CD4-positive, alpha-beta T cell treated with Interleukin-6 for 4 hours (primary cell): Measurements from ENCODE around the gene XIRP2.
"Not testable (repeated sequence)": the region's sequence is repeated elsewhere in the genome, so short reads cannot be mapped to it uniquely, and the experiment has no call there.

Experiments
- DNase-seq: peaks from one replicate; pipeline ENCODE4 v3.0.0-alpha.2; 2020; ENCODE audit warnings: mixed read lengths

Gene XIRP2

GRCh38 chr2:167212014-167212648 lies 323.9 kb downstream of the XIRP2 start:
- DNase-seq = no peak

GRCh38 chr2:167215595-167215994 lies 327.3 kb downstream of the XIRP2 start:
- DNase-seq = no peak

DNA sequence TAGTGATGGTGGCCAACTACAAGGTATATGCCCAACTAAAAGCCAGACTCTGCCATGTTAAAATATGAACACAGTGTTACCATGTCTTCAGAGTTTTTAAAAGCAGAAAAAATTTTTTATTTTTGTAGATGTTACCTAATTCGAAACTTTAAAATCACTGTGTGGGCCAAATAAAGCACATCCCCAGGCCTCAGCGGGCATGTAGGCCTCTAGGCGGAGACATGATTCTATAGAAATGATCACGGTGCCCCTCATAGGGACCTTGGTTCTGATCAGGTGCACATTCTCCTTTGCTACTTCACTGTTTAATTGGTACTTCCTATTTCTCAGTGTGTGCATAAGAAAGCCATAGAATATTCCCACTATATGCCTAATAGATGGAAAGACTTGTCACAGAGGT lies 349.2 kb downstream of the XIRP2 start:
- DNase-seq = no peak

DNA sequence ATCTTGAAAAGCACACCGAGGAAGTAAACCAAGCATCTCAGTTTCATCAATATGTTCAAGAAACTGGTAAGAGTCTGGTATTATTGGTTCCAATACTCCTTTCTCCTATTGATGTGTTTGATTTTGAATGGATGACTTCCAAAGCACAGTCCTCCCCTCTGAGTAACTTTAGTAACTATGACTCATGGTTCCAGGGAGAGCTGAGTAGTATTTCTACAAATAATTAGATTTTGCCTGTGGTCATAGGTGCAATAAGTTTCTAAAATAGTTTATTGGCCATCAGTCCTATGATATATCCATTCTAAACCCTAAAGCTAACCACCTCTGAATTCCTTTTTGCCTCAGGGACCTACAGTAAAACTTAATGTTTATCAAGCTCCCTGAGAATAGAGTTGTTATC lies 352.4 kb downstream of the XIRP2 start:
- DNase-seq = no peak

- no peak for DNase-seq
Observed at GRCh38 chr2:167249197-167249596, 360.9 kb downstream of the XIRP2 start.

DNA sequence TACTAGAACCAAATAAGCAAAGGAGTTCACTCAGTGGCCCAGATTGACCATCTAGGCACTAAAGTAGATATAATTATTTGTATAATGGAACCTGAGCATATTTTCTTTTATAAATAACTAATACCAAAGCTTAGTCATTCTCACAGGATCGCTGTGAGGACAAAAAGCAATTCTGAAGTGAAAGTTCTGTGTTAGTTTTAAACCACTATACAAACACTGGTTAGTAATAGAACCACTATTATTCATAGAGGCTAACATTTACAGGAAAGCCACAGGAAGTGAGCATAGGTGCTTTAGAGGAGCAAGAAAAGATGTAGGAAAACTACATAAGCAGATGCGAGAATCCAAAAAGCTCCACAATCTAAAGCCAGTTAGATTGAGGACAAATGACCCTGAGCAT lies 364.7 kb downstream of the XIRP2 start:
- DNase-seq = no peak

DNA sequence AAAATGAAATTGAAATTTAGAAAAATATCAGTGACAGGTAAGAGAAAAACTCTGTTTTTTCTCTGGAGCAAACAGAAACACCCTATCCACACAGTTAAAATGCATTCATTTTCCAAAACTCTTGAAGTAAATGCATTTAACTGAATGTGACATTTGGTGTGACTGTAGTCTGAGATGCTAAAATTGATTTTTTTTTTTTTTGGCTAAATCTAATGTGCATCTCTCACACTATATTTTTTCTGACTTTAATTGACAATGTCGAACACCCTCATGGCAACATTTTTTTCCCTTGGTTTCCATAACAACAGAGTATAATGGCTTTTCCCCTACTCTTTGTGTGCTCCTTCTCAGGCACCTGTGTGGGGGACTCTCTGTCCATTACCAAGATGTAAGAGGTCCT lies 366.4 kb downstream of the XIRP2 start:
- no peak for DNase-seq

- no peak for DNase-seq
Observed at GRCh38 chr2:167258712-167259111, 370.4 kb downstream of the XIRP2 start.

- no peak for DNase-seq
Observed at GRCh38 chr2:167264380-167264779, 376.1 kb downstream of the XIRP2 start.

DNA sequence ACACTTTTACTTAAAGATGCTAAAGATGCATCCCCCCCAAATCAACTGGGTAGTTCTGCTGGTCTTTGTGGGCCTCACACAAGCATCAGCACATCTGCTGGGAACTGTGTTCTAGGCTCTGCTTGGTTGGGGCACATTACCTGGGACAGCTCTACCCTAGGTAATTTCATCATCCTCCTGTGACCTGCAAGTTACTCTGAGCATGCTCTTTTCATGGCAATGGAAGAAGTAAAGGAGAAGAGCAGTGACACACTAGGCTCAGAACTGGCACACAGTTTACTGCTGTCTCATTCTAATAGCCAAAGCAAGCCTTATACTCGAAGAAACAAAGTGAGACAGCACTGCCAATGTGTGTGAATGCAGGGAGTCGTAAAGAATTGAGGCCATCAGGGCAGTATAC lies 376.7 kb downstream of the XIRP2 start:
- DNase-seq = no peak

DNA sequence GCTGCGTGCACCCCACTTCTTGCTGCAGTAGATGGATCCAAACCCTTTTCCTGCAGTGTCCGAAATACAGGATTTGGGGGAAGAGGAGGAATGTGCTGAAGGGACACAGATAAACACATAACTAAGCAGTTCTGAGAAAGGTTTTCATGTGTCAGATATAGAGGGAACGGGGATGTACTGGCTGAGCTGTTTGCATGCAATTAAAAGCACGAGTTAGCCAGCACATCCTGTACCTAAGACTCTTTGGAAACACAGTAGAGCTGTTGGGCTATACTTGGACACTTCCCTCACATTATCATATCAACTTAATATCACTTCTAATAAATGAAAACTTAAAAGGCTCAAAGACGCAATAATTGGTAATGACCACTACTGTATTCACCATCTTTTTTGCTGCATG lies 377.4 kb downstream of the XIRP2 start:
- no peak for DNase-seq

GRCh38 chr2:167268245-167268644 lies 380.0 kb downstream of the XIRP2 start:
- not testable (repeated sequence) for DNase-seq

DNA sequence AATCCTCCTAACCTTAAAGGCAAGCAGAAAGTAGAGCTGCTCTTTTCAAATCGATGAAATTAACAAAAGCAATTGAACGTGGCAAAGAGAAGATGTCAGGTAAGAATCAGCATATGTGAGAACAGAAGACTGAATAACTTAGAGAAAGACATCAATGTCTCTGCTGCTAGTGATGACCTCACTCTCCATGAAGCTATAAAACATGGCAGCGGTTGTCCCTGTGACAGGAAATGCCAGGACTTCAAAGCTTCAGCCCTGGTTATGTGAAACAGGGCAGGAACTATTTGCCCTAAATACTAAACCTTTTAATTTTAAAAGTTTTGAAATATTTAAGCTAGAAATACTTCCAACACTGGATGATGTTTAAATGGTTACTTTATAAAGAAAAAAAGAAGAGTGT lies 383.7 kb downstream of the XIRP2 start:
- DNase-seq = no peak

GRCh38 chr2:167275046-167275445 lies 386.8 kb downstream of the XIRP2 start:
- DNase-seq = no peak

DNA sequence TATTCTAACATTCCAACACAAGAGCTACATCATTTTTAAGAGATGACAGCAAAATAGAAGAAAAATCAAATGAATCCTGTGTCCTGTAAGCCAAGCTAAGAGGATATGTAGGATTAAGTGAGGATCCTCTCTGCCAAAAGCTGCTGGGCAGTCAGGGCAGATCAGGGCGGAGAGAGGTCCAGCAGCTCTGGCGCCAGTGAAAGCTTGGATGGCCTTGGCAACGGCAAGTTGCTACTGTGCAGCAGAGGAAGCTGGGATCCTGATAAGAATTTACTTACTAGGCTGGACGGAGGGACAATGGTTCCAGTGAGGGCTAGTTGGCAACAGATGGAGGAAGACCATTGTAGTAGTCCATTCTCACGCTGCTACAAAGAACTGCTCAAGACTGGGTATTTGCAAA lies 391.5 kb downstream of the XIRP2 start:
- no peak for DNase-seq

- no peak for DNase-seq
Observed at GRCh38 chr2:167287212-167287611, 398.9 kb downstream of the XIRP2 start.

GRCh38 chr2:167289651-167290410 lies 401.6 kb downstream of the XIRP2 start:
- no peak for DNase-seq

- DNase-seq = peak; percentile 26
Observed at GRCh38 chr2:167292430-167293171, 404.3 kb downstream of the XIRP2 start, which contains the start of gene B3GALT1. TSS of gene B3GALT1 (plus strand) at chr2:167293001.

DNA sequence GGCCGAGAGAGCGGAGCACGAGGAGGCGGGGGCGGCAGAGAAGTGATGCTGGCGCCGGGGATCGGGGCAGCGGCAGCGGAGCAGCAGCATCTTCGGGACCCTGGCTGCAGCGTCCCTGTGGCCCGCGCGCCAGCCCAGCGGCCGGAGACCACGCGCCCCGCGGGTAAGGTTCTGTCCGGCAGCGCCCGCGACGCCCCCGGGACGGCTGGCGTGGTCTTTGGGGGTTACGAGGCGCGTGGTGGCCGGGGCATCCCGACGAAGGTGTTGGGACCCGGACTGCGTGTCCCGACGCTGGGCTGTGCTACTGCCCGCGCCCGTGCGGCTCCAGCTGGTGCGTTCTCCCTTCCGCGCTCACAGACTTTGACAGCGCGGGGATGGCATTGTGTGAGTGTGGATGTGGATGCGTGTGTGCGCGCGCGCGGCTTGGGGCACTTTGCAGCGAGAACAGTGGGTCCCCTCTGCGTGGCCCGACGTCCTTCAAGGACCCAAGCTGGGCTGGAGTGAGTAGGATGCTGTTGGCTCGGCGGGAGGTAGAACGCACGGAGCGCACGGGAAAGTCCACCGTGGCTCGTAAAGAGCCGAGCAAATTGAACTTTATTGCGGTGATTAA lies 405.0 kb downstream of the XIRP2 start:
- DNase-seq = no peak

DNA sequence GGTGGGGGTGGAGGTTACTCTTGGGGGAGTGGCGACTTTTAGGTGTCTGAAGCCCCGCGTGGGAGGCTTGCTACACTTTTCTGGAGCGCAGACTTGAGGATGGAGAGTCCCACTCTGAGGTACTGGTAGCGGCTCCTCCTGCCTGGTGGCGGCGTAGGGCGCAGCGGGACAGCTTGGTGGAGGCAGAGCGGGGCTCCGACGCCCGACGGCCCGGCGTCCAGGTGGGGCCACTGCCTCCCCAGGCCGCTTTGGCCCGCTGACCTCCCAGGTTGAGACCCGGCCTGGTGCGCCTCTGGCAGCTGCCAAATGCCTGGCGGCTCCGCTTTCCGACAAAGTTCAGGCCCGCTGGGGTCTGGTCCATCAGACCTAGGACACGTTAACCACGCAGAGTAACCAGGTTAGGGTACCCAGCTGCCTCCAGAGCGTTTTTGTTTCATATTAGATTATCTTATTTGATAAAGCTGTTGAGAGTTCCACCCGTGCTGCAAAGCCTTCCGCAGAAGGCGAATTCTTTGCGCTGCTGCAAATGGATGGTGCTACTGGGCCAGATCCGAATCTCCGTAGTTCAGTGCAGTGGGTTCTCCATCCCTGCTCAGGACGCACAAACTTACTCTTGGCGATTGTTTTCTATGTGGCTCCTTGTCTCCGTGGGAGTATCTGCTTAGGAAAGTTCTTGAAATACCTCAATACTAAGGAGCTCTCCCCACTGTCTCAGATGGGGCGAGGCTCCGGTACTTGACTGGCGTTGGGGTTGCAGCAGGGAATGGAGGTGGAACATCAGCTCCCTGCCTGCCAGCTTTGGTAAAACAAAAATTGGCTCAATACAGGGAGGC lies 405.9 kb downstream of the XIRP2 start:
- no peak for DNase-seq

DNA sequence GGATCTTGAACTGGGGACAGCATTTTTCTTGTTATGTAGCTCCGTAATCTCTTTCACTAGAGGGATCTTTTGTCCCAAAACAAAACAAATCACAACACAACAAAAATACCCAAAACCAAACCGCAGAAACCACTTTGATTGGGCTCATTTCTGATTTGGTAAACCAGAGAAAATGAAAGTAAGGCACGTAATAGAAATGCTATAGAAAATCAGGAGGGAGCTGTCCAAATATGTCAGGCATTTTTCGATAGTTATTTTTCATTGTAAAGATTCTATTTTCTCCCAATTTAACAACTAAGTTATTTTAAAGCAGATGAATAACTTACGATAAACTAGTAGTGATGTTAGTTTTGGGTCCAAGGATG lies 406.5 kb downstream of the XIRP2 start:
- DNase-seq = no peak

DNA sequence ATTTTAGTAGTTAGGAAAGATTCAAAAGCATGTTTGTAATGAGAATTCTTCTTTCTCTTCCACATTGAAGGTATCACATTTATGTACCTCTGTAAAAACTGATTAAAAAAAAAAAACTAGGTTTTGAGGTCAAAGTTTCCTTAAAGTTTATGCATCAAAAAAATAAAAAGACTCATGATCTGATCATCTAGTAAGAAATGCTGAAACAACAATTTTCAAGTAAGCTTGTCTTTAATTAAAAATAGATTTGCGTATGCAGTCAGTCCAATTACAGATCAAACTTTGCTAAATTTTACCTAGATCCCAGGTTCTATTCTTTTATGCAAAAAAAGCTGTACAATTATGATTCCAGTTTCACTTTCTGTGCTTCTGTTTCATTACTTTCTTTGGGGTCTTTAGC lies 409.0 kb downstream of the XIRP2 start:
- no peak for DNase-seq

GRCh38 chr2:167298017-167298416 lies 409.7 kb downstream of the XIRP2 start:
- DNase-seq = no peak
